GM21515 (cell line): Measurements from ENCODE around the gene SSUH2.

Source experiments
- ATAC-seq: cut with Tn5 transposase; IDR thresholded peaks from one replicate; pipeline ENCODE4 v1.9.1; 2021; ENCODE audit not compliant: unreplicated experiment

Gene SSUH2

GRCh38 chr3:8643693-8644365, 769 bp downstream of the SSUH2 start:
- no peak for ATAC-seq

DNA sequence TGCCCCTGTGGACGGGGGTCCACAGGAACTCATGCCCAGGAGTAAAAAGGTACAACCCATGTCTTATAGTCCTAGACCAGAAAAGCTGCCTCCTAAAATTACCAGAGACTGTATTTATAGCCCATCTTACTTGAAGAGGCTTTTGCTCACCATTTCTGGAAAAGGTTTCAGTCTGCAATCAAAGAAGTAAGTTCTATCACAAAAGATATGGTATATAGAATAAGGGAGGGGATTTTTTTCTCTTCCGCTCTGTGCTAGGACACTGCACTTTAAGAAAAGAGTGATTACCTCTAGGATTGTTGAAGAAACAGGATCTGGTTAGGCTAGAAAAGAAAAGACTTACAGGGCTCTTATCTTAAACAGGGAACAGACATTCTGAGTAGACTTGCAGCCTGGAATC, 2.6 kb downstream of the SSUH2 start:
- no peak for ATAC-seq

- no peak for ATAC-seq
Observed at GRCh38 chr3:8641472-8641871, 3.1 kb downstream of the SSUH2 start.

GRCh38 chr3:8640223-8640622, 4.4 kb downstream of the SSUH2 start:
- ATAC-seq: no peak

DNA sequence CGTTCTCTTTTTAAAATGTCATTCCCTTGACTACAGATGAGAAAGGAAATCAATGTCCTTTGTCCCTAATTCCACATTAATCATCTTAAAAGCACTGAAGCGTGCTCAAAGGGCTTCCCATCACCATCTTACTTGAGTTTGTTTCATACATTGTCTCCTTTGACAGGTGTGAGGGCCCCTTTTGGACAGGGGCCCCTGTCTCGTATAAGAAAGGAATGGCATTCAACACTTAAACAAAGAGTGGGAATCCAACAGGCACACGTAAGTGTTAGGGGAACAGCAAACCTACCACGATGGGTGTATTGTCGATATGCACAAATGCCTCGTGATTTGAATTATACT, 5.0 kb downstream of the SSUH2 start:
- ATAC-seq: no peak

DNA sequence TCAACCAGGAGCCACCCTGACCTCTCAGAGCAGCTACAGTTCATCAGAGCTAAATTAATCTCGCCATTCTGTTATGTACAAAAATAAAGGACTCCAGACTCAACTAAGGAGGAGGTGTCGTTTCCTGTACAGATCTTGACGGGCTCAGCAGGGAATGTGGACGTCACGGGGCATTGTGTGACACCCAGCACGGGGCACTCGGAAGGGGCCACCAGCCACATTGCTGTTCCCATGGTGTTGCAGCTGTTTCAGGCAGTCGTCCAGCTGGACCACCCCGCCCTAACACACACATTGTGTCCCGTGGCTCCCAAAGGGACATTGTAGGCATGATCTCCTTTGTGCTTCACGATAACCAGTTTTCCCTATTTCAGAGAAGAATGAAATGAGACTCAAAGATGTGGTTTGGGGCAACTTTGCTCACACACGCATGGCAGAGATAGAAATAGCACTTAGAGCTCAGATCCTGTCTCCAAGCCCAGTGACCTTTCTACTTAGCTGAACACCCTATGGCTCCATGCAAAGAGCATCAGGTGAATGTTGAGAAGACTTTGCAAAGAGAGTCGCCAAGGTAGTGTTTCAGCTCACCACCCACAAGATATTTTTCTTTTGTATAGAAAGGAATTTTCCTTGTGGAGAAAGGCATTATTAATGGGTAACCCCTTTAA, 5.5 kb downstream of the SSUH2 start:
- no peak for ATAC-seq

DNA sequence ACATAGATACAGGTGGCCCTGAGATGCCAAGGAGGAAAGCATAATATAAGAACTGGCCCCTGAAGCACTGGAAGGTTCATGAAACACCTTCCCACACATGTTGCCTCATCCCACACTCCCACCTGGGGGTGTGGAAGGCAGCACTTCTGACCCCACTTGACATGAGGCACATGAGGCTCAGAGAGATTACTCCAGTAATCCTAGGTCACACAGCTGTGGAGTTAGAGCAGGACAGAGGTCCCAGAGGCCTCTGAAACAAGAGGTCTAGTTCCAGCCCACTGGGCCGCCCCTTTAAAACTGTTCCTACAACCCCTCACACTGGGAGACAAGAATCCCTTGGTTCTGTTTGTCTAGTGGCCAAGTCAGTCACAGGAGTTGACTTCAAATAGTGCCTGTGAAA, 7.2 kb downstream of the SSUH2 start:
- ATAC-seq: no peak

GRCh38 chr3:8635631-8636030, 9.0 kb downstream of the SSUH2 start:
- ATAC-seq: no peak

GRCh38 chr3:8635125-8635524, 9.5 kb downstream of the SSUH2 start:
- ATAC-seq: no peak

GRCh38 chr3:8632402-8633237, 12.0 kb downstream of the SSUH2 start:
- ATAC-seq: no peak

DNA sequence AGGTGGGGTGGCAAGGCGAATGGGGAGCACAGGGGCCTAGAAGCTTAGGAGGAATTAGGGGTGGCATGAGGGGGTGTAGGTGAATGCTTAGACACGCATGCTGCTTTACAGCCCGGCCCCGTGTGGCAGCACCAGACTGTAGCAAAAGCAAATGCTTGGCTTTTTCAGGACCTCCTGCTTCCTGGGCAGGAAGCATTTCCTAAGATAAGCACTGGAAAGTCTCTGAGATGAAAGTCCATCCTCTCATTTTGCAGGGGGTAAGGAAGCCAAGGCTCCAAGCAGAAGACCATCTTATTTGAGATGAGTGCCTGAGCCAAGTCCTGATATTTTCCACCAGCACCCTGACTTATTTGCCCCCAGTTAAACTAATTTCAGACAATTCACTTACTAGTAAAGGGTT, 12.9 kb downstream of the SSUH2 start:
- no peak for ATAC-seq

GRCh38 chr3:8629151-8630021, 15.2 kb downstream of the SSUH2 start:
- ATAC-seq: no peak

DNA sequence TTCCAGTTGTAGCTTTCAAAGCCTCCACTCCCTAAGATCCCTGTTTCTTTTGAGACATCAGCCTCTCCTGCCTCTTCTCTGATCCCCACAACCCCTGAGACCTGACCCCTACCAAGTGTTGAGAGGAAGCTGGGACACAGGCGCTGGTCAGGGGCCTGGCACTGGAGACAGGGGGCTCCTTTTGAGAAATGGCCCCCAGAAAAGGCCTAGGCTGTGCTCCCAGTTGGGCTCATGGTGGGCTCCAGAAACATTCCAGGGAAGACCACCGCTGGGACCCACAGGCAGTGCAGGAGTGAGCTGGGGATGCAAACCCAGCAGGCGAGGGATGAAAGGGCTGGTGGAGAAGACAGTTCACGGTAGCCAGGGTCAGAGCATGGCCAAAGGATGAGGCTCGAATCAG, 16.6 kb downstream of the SSUH2 start:
- no peak for ATAC-seq

DNA sequence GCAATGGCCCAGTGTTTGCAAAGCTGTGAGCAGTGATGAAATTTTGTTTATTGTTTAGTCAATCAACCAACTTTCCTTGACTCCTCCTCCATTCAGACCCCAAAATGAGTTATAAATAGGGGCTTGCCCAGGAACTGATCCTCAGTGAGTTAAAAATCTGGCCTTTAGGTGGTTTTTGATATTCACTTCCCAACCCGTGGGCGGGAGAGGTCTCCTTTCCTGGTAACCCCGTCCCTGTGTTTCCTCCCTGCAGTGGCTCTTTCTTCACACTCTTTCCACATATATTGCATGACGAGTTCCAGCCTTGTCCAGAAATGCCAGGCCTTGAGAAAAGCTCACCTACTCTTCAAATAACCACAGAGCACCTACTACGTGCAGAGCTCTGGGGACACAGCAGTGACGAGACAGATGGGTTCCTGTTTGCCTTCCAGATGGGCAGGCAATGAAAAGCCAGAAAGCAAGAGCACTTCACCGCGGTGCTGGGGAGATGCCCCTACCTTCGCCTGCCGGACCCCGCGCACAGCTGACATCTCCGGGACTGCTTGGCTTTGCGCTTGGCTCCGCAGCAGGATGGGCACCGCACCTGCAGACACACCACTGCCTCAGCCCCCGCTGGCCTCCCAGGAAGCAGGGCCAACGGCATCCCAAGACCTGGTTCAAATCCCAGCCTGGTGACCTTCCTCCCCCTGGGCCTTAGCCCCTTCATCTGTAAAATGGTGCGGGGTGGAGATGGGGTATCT, 17.2 kb downstream of the SSUH2 start:
- no peak for ATAC-seq

GRCh38 chr3:8625991-8626390, 18.6 kb downstream of the SSUH2 start:
- ATAC-seq: no peak

GRCh38 chr3:8624612-8625011, 20.0 kb downstream of the SSUH2 start:
- no peak for ATAC-seq

DNA sequence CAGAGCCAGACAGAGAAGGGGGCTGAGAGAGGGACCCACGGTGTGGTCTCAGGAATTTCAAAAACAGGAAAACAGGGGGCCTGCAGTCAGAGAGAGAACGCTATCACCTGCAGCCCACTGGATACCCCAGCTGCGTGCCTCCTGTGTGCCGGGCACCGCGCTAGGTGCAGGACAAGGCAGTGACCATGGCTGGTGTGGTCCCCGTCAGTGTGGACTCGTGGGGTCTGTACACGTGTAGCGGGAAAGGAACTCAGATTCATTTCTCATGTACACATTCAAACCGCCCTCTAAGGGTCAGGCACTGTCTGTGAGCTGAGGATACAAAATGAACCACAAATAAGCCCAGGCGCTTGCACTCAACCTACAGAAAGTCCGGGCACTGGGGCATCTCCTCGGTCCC, 20.9 kb downstream of the SSUH2 start:
- ATAC-seq: no peak

GRCh38 chr3:8622873-8623691, 21.5 kb downstream of the SSUH2 start:
- ATAC-seq: peak; percentile 90

- no peak for ATAC-seq
Observed at GRCh38 chr3:8621872-8622271, 22.7 kb downstream of the SSUH2 start.

- no peak for ATAC-seq
Observed at GRCh38 chr3:8621141-8621540, 23.5 kb downstream of the SSUH2 start.
